Measurements from ENCODE around the gene OSBPL10.

OSBPL10 gene

GRCh38 chr3:31766669-31767068 is 214.4 kb downstream of the OSBPL10 start:
- DNase-seq, result no peak

- peak in 1 of 2 donors; percentile 24 for DNase-seq
Observed at GRCh38 chr3:31765871-31766270, 215.2 kb downstream of the OSBPL10 start.

GRCh38 chr3:31763731-31764130 is 217.3 kb downstream of the OSBPL10 start:
- no peak for DNase-seq

GRCh38 chr3:31762888-31763351 is 218.1 kb downstream of the OSBPL10 start:
- DNase-seq, result no peak

GRCh38 chr3:31762097-31762764 is 218.8 kb downstream of the OSBPL10 start:
- DNase-seq, result no peak

GRCh38 chr3:31760654-31761053 is 220.4 kb downstream of the OSBPL10 start:
- no peak for DNase-seq

GRCh38 chr3:31758322-31758965 is 222.6 kb downstream of the OSBPL10 start:
- DNase-seq, result no peak

GRCh38 chr3:31755926-31756658 is 225.0 kb downstream of the OSBPL10 start:
- no peak for DNase-seq

- DNase-seq, result no peak
Observed at GRCh38 chr3:31754575-31755278, 226.3 kb downstream of the OSBPL10 start.

GRCh38 chr3:31753050-31753425 is 228.0 kb downstream of the OSBPL10 start:
- no peak for DNase-seq

GRCh38 chr3:31752305-31753049 is 228.6 kb downstream of the OSBPL10 start:
- DNase-seq, result no peak

- no peak for DNase-seq
Observed at GRCh38 chr3:31750341-31750740, 230.7 kb downstream of the OSBPL10 start.

- no peak for DNase-seq
Observed at GRCh38 chr3:31748933-31749295, 232.1 kb downstream of the OSBPL10 start.

- no peak for DNase-seq
Observed at GRCh38 chr3:31748281-31748932, 232.7 kb downstream of the OSBPL10 start.

- no peak for DNase-seq
Observed at GRCh38 chr3:31747785-31748184, 233.3 kb downstream of the OSBPL10 start.

- DNase-seq, result no peak
Observed at GRCh38 chr3:31744913-31745312, 236.1 kb downstream of the OSBPL10 start.

- no peak for DNase-seq
Observed at GRCh38 chr3:31743331-31744089, 237.6 kb downstream of the OSBPL10 start.

- no peak for DNase-seq
Observed at GRCh38 chr3:31740397-31740796, 240.7 kb downstream of the OSBPL10 start.

GRCh38 chr3:31738412-31738811 is 242.7 kb downstream of the OSBPL10 start:
- DNase-seq, result no peak

- DNase-seq, result no peak
Observed at GRCh38 chr3:31735667-31736066, 245.4 kb downstream of the OSBPL10 start.

GRCh38 chr3:31733234-31733667 is 247.8 kb downstream of the OSBPL10 start:
- no peak for DNase-seq

Measured in inflammatory macrophage (primary cell).